ENCODE data around the gene SLC9A9. TPM values are rescaled to one million over a fixed set of nuclear protein-coding genes. Genes with fewer than 3 reads are reported as not detected.

Gene SLC9A9
- total and polyA plus RNA-seq, 2 of the 8 experiments (the other 6 are each of a cell fraction or from before 2014, with no cell fraction given), result 0.48 to 1.1 TPM

- DNase-seq (ENCODE audit: low read depth in 1 of 2, low spot score in 2 of 2), result no peak
- Histone ChIP-seq H3K27me3 (replicated peaks in 1 of 4; ENCODE audit: control insufficient read depth in 3 of 4, extremely low read depth in 1 of 4, insufficient read depth in 3 of 4, low read length in 3 of 4) (no peaks in the 10 kb centered on the region), H3K36me3 (ENCODE audit: control insufficient read depth in 2 of 4, insufficient read depth in 4 of 4, low read length in 3 of 4) (no peaks in the 10 kb centered on the region), H3K18ac (ENCODE audit: extremely low read depth, low read length) (no peak overlapping the region), H3K79me2 (ENCODE audit: control insufficient read depth in 1 of 2, insufficient read depth in 2 of 2, low read length in 2 of 2) (no peaks in the 10 kb centered on the region), H3K14ac (ENCODE audit: insufficient read length) (no peak overlapping the region), H3K4me2 (ENCODE audit: insufficient read depth in 1 of 2, low read depth in 2 of 2, low read length in 2 of 2) (no peak overlapping the region), H3K23me2 (ENCODE audit: low read depth, low read length) (no peaks in the 10 kb centered on the region), H4K20me1 (replicated peaks in 1 of 2; ENCODE audit: control insufficient read depth in 1 of 2, insufficient read depth in 2 of 2, low read length in 2 of 2) (no peaks in the 10 kb centered on the region), H3K4me1 (replicated peaks in 1 of 4; ENCODE audit: control insufficient read depth in 3 of 4, insufficient read depth in 4 of 4, low read length in 3 of 4) (no peaks in the 10 kb centered on the region), H4K5ac (ENCODE audit: insufficient read length, low read depth, low read length) (no peak overlapping the region), H4K91ac (replicated peaks; ENCODE audit: insufficient read length, low read length) (no peak overlapping the region), H4K8ac (ENCODE audit: extremely low read depth, insufficient read depth, low read length) (no peak overlapping the region), H2BK120ac (replicated peaks; ENCODE audit: low read depth, low read length) (no peak overlapping the region), H3K27ac (ENCODE audit: low read depth, low read length) (no peak overlapping the region), H2BK15ac (ENCODE audit: low read length) (no peak overlapping the region), H3K56ac (replicated peaks; ENCODE audit: insufficient read length, low read depth, low read length) (no peak overlapping the region), H3K4ac (replicated peaks; ENCODE audit: insufficient read length, low read depth, low read length) (no peak overlapping the region), H2AK5ac (ENCODE audit: low read depth, low read length) (no peak overlapping the region), H3K4me3 (ENCODE audit: extremely low read depth in 1 of 4, insufficient read depth in 2 of 4, low read depth in 3 of 4, low read length in 4 of 4) (no peak overlapping the region), H3K9me3 (ENCODE audit: insufficient read depth in 2 of 2, low read depth in 1 of 2, low read length in 1 of 2) (no peaks in the 10 kb centered on the region), H3K79me1 (ENCODE audit: low read depth, low read length) (no peaks in the 10 kb centered on the region), H2BK20ac (ENCODE audit: low read length) (no peak overlapping the region), H2BK5ac (ENCODE audit: low read depth, low read length) (no peak overlapping the region), H2BK12ac (ENCODE audit: low read depth, low read length) (no peak overlapping the region), H3K23ac (ENCODE audit: insufficient read length) (no peak overlapping the region), H2AFZ (ENCODE audit: low read length) (no peak overlapping the region), H3K9ac (replicated peaks in 1 of 4; ENCODE audit: extremely low read depth in 1 of 4, low read depth in 3 of 4, low read length in 3 of 4) (no peak overlapping the region)
- ChIA-PET CTCF (ENCODE audit: partially characterized antibody) (interaction anchor here (0.6 to 4.3 kb wide), 5 partner anchors 12 to 1148 kb away, joined by 3 to 46 read pairs (median 3); partner anchors contain the start of gene DIPK2A), POLR2A (ENCODE audit: partially characterized antibody) (no interaction called here)
- WGBS, 2 experiments (ENCODE audit: extremely low coverage in 1 of 2, insufficient coverage in 1 of 2, insufficient read length in 1 of 2, insufficient replicate concordance in 2 of 2, low coverage in 1 of 2, low lambda C conversion rate in 2 of 2, missing lambda C conversion rate in 1 of 2), result 99% methylated on average over 4 of the region's 4 CpGs; no CpG with 5 or more reads in 1 of the 2 experiments
- FAIRE-seq, result no peak
- TF ChIP-seq HDAC6 (IDR thresholded peaks at IDR 0.05; ENCODE audit: low read depth, low read length) (no peak), HDAC2 (IDR thresholded peaks at IDR 0.05; ENCODE audit: borderline replicate concordance in 1 of 2, low read depth in 2 of 2, low read length in 2 of 2) (no peak), SP2 (IDR thresholded peaks at IDR 0.05; ENCODE audit: low read length) (no peak), RAD21 (IDR thresholded peaks at IDR 0.05 in 1 of 2, conservative IDR thresholded peaks at IDR 0.05 in 1 of 2; ENCODE audit: low read depth in 2 of 2, low read length in 2 of 2) (no peak), CTCF (IDR thresholded peaks at IDR 0.05; ENCODE audit: control extremely low read depth in 1 of 3, insufficient read depth in 1 of 3, low read depth in 1 of 3, low read length in 3 of 3) (no peak), TCF12 (IDR thresholded peaks at IDR 0.05; ENCODE audit: low read depth, low read length) (no peak)
These were observed 48.2 kb upstream of the SLC9A9 start for GRCh38 chr3:143896486-143896885.
